ENCODE measurements around the gene BBS12.

Gene BBS12

DNA sequence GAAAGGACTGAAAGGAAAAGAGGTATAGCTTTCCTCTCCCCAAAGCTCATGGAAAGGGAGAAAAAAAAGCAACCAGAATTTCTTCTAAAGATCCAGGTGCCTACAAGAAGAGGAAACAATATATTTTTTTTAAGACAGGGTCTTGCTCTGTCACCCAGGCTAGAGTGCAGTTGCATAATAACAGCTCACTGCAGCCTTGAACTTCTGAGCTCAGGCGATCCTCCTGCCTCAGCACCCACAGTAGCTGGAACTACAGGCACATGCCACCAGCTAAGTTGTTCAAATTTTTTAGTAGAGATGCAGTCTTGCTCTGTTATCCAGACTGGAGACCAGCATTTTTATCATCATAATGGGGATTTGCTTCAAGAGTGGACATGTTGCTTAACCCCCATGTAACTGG is 30.5 kb upstream of the BBS12 start:
- Histone ChIP-seq H2BK120ac (ENCODE audit: low read depth, low read length) (no peak overlapping the region), H3K9ac (ENCODE audit: low read length) (no peak overlapping the region), H3K23ac (ENCODE audit: low read length) (no peak overlapping the region), H4K5ac (ENCODE audit: low read length) (no peak overlapping the region), H3K27ac (ENCODE audit: low read depth, low read length) (no peak overlapping the region), H3K4me3 (ENCODE audit: low read length) (no peak overlapping the region), H4K8ac (ENCODE audit: low read depth, low read length) (no peak overlapping the region), H3K4ac (ENCODE audit: low read depth, low read length) (no peak overlapping the region), H3K36me3 (ENCODE audit: control insufficient read depth, insufficient read depth, low read length) (no peaks in the 10 kb centered on the region), H2BK15ac (replicated peaks; ENCODE audit: low read depth) (no peak overlapping the region), H3K79me1 (ENCODE audit: low read length) (no peaks in the 10 kb centered on the region), H3K27me3 (ENCODE audit: insufficient read depth, low read length, poor library complexity) (no peaks in the 10 kb centered on the region), H2AK5ac (ENCODE audit: low read length) (no peak overlapping the region), H3K79me2 (ENCODE audit: control insufficient read depth, insufficient read depth, low read length) (no peaks in the 10 kb centered on the region), H2BK5ac (ENCODE audit: low read length) (no peak overlapping the region), H3K4me1 (ENCODE audit: control insufficient read depth, low read depth, low read length) (no peaks in the 10 kb centered on the region), H3K56ac (ENCODE audit: low read length) (no peak overlapping the region), H3K4me2 (ENCODE audit: low read length) (no peak overlapping the region), H3K18ac (ENCODE audit: low read length) (no peak overlapping the region)
- WGBS (ENCODE audit: extremely low coverage, insufficient coverage, low lambda C conversion rate), result no CpG with 5 or more reads among the region's 1 CpG
- DNase-seq, result no peak

DNA sequence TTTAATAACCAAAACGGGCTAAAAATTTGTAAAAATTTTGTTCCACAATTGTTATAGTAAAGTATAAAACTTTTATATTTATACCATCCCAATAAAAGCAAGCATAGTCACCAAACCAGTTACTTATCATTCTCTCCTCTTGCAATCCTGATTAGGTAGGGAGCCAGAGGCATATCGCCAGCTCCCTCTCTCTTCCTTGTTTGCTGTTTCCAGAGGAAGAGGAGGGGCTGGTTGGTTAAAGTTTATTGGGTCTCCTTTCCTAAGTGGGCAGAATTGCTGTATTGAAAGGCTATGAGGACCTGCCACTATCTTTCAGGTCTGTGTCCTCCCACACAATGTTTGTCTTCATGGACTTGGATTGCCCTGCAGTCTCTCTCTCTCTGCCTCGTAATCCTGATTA is 29.6 kb upstream of the BBS12 start:
- no peak overlapping the region for H2BK15ac ChIP-seq (replicated peaks; ENCODE audit: low read depth)
- H3K27me3 ChIP-seq (ENCODE audit: insufficient read depth, low read length, poor library complexity), result no peaks in the 10 kb centered on the region
- no peak overlapping the region for H4K8ac ChIP-seq (ENCODE audit: low read depth, low read length)
- no peak overlapping the region for H3K56ac ChIP-seq (ENCODE audit: low read length)
- no peaks in the 10 kb centered on the region for H3K36me3 ChIP-seq (ENCODE audit: control insufficient read depth, insufficient read depth, low read length)
- H2BK5ac ChIP-seq (ENCODE audit: low read length), result no peak overlapping the region
- no peak overlapping the region for H3K23ac ChIP-seq (ENCODE audit: low read length)
- no peak overlapping the region for H3K4ac ChIP-seq (ENCODE audit: low read depth, low read length)
- no peak overlapping the region for H4K5ac ChIP-seq (ENCODE audit: low read length)
- no peak overlapping the region for H3K27ac ChIP-seq (ENCODE audit: low read depth, low read length)
- no peaks in the 10 kb centered on the region for H3K4me1 ChIP-seq (ENCODE audit: control insufficient read depth, low read depth, low read length)
- no peak overlapping the region for H3K9ac ChIP-seq (ENCODE audit: low read length)
- H2AK5ac ChIP-seq (ENCODE audit: low read length), result no peak overlapping the region
- no peak overlapping the region for H3K4me3 ChIP-seq (ENCODE audit: low read length)
- H3K18ac ChIP-seq (ENCODE audit: low read length), result no peak overlapping the region
- WGBS (ENCODE audit: extremely low coverage, insufficient coverage, low lambda C conversion rate), result no CpG with 5 or more reads among the region's 3 CpGs
- no peak for DNase-seq
- H3K79me1 ChIP-seq (ENCODE audit: low read length), result no peaks in the 10 kb centered on the region
- no peaks in the 10 kb centered on the region for H3K79me2 ChIP-seq (ENCODE audit: control insufficient read depth, insufficient read depth, low read length)
- H3K4me2 ChIP-seq (ENCODE audit: low read length), result no peak overlapping the region
- no peak overlapping the region for H2BK120ac ChIP-seq (ENCODE audit: low read depth, low read length)

DNA sequence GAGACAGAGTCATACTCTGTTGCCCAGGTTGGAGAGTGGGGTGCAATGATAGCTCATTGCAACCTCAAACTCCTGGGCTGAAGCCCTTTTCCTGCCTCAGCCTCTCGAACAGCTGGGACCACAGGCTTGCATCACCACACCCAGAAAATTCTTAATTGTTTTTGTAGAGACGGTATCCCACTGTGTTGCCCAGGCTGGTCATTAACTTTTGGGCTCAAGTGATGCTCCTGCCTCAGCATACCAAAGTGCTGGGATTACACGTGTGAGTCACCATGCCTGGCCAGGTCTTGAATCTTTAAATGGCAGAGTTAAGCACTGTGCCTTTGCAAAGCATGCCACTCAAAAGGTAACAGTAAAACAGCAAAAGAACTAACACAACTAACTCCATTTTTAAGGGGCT is 28.6 kb upstream of the BBS12 start:
- no CpG with 5 or more reads among the region's 3 CpGs for WGBS (ENCODE audit: extremely low coverage, insufficient coverage, low lambda C conversion rate)
- H3K9ac ChIP-seq (ENCODE audit: low read length), result no peak overlapping the region

DNA sequence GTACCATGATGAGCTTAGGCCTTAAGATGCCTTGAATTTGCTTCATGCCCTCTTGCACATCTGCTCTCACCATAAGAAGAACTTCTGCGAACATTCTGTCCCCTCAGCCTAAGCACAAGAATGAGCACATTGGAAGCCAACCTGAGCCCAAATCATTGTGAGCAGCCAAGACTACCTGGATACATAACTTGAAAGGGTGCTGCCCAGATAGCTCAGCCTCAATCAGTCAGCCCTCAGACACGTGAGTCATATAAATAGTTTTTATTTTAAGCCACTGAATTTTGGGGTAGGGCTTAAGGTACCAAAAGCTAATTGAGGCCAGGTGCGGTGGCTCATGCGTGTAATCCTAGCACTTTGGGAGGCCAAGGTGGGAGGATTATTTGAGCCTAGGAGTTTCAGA is 27.5 kb upstream of the BBS12 start:
- Histone ChIP-seq H3K4me2 (ENCODE audit: low read length) (no peak overlapping the region), H3K56ac (ENCODE audit: low read length) (no peak overlapping the region), H3K36me3 (ENCODE audit: control insufficient read depth, insufficient read depth, low read length) (no peaks in the 10 kb centered on the region), H3K79me1 (ENCODE audit: low read length) (no peaks in the 10 kb centered on the region), H3K9ac (ENCODE audit: low read length) (no peak overlapping the region), H3K23ac (ENCODE audit: low read length) (no peak overlapping the region), H3K79me2 (ENCODE audit: control insufficient read depth, insufficient read depth, low read length) (no peaks in the 10 kb centered on the region), H4K8ac (ENCODE audit: low read depth, low read length) (no peak overlapping the region), H2BK15ac (replicated peaks; ENCODE audit: low read depth) (no peak overlapping the region), H3K27ac (ENCODE audit: low read depth, low read length) (no peak overlapping the region), H3K4ac (ENCODE audit: low read depth, low read length) (no peak overlapping the region), H2BK5ac (ENCODE audit: low read length) (no peak overlapping the region), H4K5ac (ENCODE audit: low read length) (no peak overlapping the region), H2AK5ac (ENCODE audit: low read length) (no peak overlapping the region), H3K4me3 (ENCODE audit: low read length) (no peak overlapping the region), H2BK120ac (ENCODE audit: low read depth, low read length) (no peak overlapping the region), H3K4me1 (ENCODE audit: control insufficient read depth, low read depth, low read length) (no peaks in the 10 kb centered on the region), H3K18ac (ENCODE audit: low read length) (no peak overlapping the region), H3K27me3 (ENCODE audit: insufficient read depth, low read length, poor library complexity) (no peaks in the 10 kb centered on the region)
- DNase-seq, result no peak
- WGBS (ENCODE audit: extremely low coverage, insufficient coverage, low lambda C conversion rate), result no CpG with 5 or more reads among the region's 4 CpGs

More for the DNA sequence above, 28.6 kb upstream of the BBS12 start:
- Histone ChIP-seq H2BK120ac (ENCODE audit: low read depth, low read length) (no peak overlapping the region), H4K5ac (ENCODE audit: low read length) (no peak overlapping the region), H3K18ac (ENCODE audit: low read length) (no peak overlapping the region), H3K27ac (ENCODE audit: low read depth, low read length) (no peak overlapping the region), H3K56ac (ENCODE audit: low read length) (no peak overlapping the region), H3K23ac (ENCODE audit: low read length) (no peak overlapping the region), H3K4me1 (ENCODE audit: control insufficient read depth, low read depth, low read length) (no peaks in the 10 kb centered on the region), H3K79me2 (ENCODE audit: control insufficient read depth, insufficient read depth, low read length) (no peaks in the 10 kb centered on the region), H3K4me2 (ENCODE audit: low read length) (no peak overlapping the region), H3K36me3 (ENCODE audit: control insufficient read depth, insufficient read depth, low read length) (no peaks in the 10 kb centered on the region), H3K4me3 (ENCODE audit: low read length) (no peak overlapping the region), H2AK5ac (ENCODE audit: low read length) (no peak overlapping the region), H3K79me1 (ENCODE audit: low read length) (no peaks in the 10 kb centered on the region), H2BK15ac (replicated peaks; ENCODE audit: low read depth) (no peak overlapping the region), H3K27me3 (ENCODE audit: insufficient read depth, low read length, poor library complexity) (no peaks in the 10 kb centered on the region), H2BK5ac (ENCODE audit: low read length) (no peak overlapping the region), H4K8ac (ENCODE audit: low read depth, low read length) (no peak overlapping the region), H3K4ac (ENCODE audit: low read depth, low read length) (no peak overlapping the region)
- DNase-seq, result peak; percentile 72

DNA sequence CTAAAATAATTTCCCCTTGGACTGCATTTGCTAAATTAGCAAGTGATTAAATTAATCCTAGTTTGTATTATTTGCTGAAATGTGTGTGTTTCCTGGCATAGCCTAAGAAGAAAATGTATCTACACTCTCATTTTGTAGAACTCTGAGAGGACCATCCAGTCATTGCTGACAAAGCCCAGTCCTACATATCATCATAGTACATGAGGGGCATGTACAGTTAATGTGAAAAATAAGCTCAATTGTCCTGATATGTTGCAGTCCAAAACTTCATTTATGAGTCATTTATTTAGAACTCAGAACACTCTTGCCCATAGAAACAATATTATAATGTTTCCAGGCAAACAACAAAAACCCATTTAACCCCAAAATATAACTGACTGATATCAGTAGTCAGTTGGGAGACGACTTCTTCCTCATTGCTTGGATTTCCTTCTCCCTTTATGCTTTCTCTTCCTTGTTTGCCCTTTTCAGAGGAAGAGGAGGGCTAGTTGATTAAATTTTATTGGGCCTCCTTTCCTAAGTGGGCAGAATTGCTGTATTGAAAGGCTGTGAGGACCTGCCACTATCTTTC is 26.9 kb upstream of the BBS12 start:
- no peak overlapping the region for H3K4ac ChIP-seq (ENCODE audit: low read depth, low read length)
- WGBS (ENCODE audit: extremely low coverage, insufficient coverage, low lambda C conversion rate), result no CpG with 5 or more reads among the region's 1 CpG
- no peak overlapping the region for H2BK120ac ChIP-seq (ENCODE audit: low read depth, low read length)
- DNase-seq, result no peak
- no peak overlapping the region for H3K27ac ChIP-seq (ENCODE audit: low read depth, low read length)
- no peak overlapping the region for H4K8ac ChIP-seq (ENCODE audit: low read depth, low read length)
- no peak overlapping the region for H3K4me2 ChIP-seq (ENCODE audit: low read length)
- no peak overlapping the region for H3K56ac ChIP-seq (ENCODE audit: low read length)
- H3K27me3 ChIP-seq (ENCODE audit: insufficient read depth, low read length, poor library complexity), result no peaks in the 10 kb centered on the region
- H4K5ac ChIP-seq (ENCODE audit: low read length), result no peak overlapping the region
- H3K36me3 ChIP-seq (ENCODE audit: control insufficient read depth, insufficient read depth, low read length), result no peaks in the 10 kb centered on the region
- H3K4me1 ChIP-seq (ENCODE audit: control insufficient read depth, low read depth, low read length), result no peaks in the 10 kb centered on the region
- no peaks in the 10 kb centered on the region for H3K79me1 ChIP-seq (ENCODE audit: low read length)
- H2AK5ac ChIP-seq (ENCODE audit: low read length), result no peak overlapping the region
- H3K79me2 ChIP-seq (ENCODE audit: control insufficient read depth, insufficient read depth, low read length), result no peaks in the 10 kb centered on the region
- H3K18ac ChIP-seq (ENCODE audit: low read length), result no peak overlapping the region
- no peak overlapping the region for H3K4me3 ChIP-seq (ENCODE audit: low read length)
- no peak overlapping the region for H3K23ac ChIP-seq (ENCODE audit: low read length)
- no peak overlapping the region for H2BK15ac ChIP-seq (replicated peaks; ENCODE audit: low read depth)
- H2BK5ac ChIP-seq (ENCODE audit: low read length), result no peak overlapping the region
- no peak overlapping the region for H3K9ac ChIP-seq (ENCODE audit: low read length)

DNA sequence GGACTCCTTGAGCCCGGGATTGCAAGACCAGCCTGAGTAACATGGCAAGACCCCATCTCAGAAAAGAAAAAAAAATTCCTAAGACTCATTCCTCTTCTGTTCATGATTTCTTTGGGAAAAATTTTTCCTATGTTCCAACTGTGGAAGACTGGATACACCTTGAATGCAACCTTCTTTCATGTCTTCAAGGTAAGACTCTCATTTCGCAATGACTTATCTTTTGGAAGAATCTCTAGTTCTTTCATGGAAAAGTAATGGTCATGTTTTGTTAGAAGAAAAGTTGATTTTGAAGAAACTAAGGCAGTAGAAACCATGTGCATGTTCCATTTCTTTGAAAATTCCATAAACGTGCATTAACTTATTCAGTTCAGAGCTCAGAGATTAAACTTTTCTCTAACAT is 26.0 kb upstream of the BBS12 start:
- Histone ChIP-seq H3K4me1 (ENCODE audit: control insufficient read depth, low read depth, low read length) (no peaks in the 10 kb centered on the region), H3K4me2 (ENCODE audit: low read length) (no peak overlapping the region), H3K4me3 (ENCODE audit: low read length) (no peak overlapping the region), H3K79me2 (ENCODE audit: control insufficient read depth, insufficient read depth, low read length) (no peaks in the 10 kb centered on the region), H2BK15ac (replicated peaks; ENCODE audit: low read depth) (no peak overlapping the region), H3K36me3 (ENCODE audit: control insufficient read depth, insufficient read depth, low read length) (no peaks in the 10 kb centered on the region), H2AK5ac (ENCODE audit: low read length) (no peak overlapping the region), H3K27ac (ENCODE audit: low read depth, low read length) (no peak overlapping the region), H2BK5ac (ENCODE audit: low read length) (no peak overlapping the region), H3K27me3 (ENCODE audit: insufficient read depth, low read length, poor library complexity) (no peaks in the 10 kb centered on the region), H3K56ac (ENCODE audit: low read length) (no peak overlapping the region), H3K4ac (ENCODE audit: low read depth, low read length) (no peak overlapping the region), H3K79me1 (ENCODE audit: low read length) (no peaks in the 10 kb centered on the region), H3K18ac (ENCODE audit: low read length) (no peak overlapping the region), H4K5ac (ENCODE audit: low read length) (no peak overlapping the region), H2BK120ac (ENCODE audit: low read depth, low read length) (no peak overlapping the region), H3K23ac (ENCODE audit: low read length) (no peak overlapping the region), H4K8ac (ENCODE audit: low read depth, low read length) (no peak overlapping the region), H3K9ac (ENCODE audit: low read length) (no peak overlapping the region)
- no peak for DNase-seq
- no CpG with 5 or more reads among the region's 3 CpGs for WGBS (ENCODE audit: extremely low coverage, insufficient coverage, low lambda C conversion rate)

Data from mesendoderm (in vitro differentiated cells).